ENCODE measurements around the gene ADGRL1. TPM values are rescaled to one million over a fixed set of nuclear protein-coding genes. Genes with fewer than 3 reads are reported as not detected.
"Not testable (repeated sequence)": the region's sequence is repeated elsewhere in the genome, so short reads cannot be mapped to it uniquely, and the experiment has no call there.

Gene ADGRL1
- total RNA-seq, 1 donor from 2014 or later = 68.1 TPM

GRCh38 chr19:14206737-14207726, 1.1 kb upstream of the ADGRL1 start:
- H3K36me3 Mint-ChIP-seq (ENCODE audit: unreplicated experiment); H3K9me3 Mint-ChIP-seq (ENCODE audit: unreplicated experiment): not testable (repeated sequence)
- DNase-seq = peak; percentile 97

GRCh38 chr19:14206308-14206707, 339 bp upstream of the ADGRL1 start:
- H3K27ac Mint-ChIP-seq (ENCODE audit: unreplicated experiment); H3K4me1 Mint-ChIP-seq (ENCODE audit: low read depth, unreplicated experiment); H3K36me3 Mint-ChIP-seq (ENCODE audit: unreplicated experiment); H3K9me3 Mint-ChIP-seq (ENCODE audit: unreplicated experiment); H3K4me3 Mint-ChIP-seq (ENCODE audit: unreplicated experiment): not testable (repeated sequence)
- H3K27me3 Mint-ChIP-seq (ENCODE audit: unreplicated experiment) = peaks cover 15% of the 10 kb centered on the region
- DNase-seq = peak; percentile 52

More at GRCh38 chr19:14206737-14207726, 1.1 kb upstream of the ADGRL1 start:
- H3K4me1 Mint-ChIP-seq (ENCODE audit: low read depth, unreplicated experiment) = not testable (repeated sequence)
- Mint-ChIP-seq H3K4me3 (ENCODE audit: unreplicated experiment) (peak overlapping the region; percentile 94), H3K27me3 (ENCODE audit: unreplicated experiment) (peaks cover 15% of the 10 kb centered on the region), H3K27ac (ENCODE audit: unreplicated experiment) (peak overlapping the region; percentile 93)

- not testable (repeated sequence) for H3K4me1 Mint-ChIP-seq (ENCODE audit: low read depth, unreplicated experiment); DNase-seq; H3K9me3 Mint-ChIP-seq (ENCODE audit: unreplicated experiment); H3K36me3 Mint-ChIP-seq (ENCODE audit: unreplicated experiment); H3K27me3 Mint-ChIP-seq (ENCODE audit: unreplicated experiment)
- Mint-ChIP-seq H3K27ac (ENCODE audit: unreplicated experiment) (peak overlapping the region; percentile 64), H3K4me3 (ENCODE audit: unreplicated experiment) (peak overlapping the region; percentile 97)
These were observed 1.1 kb downstream of the ADGRL1 start for GRCh38 chr19:14204676-14205451.

- H3K4me1 Mint-ChIP-seq (ENCODE audit: low read depth, unreplicated experiment); H3K27me3 Mint-ChIP-seq (ENCODE audit: unreplicated experiment); H3K9me3 Mint-ChIP-seq (ENCODE audit: unreplicated experiment); DNase-seq; H3K36me3 Mint-ChIP-seq (ENCODE audit: unreplicated experiment): not testable (repeated sequence)
- Mint-ChIP-seq H3K4me3 (ENCODE audit: unreplicated experiment) (peak overlapping the region; percentile 97), H3K27ac (ENCODE audit: unreplicated experiment) (peak overlapping the region; percentile 64)
These were observed 1.8 kb downstream of the ADGRL1 start for GRCh38 chr19:14204219-14204618.

GRCh38 chr19:14203788-14204187, 2.2 kb downstream of the ADGRL1 start:
- DNase-seq; H3K36me3 Mint-ChIP-seq (ENCODE audit: unreplicated experiment); H3K4me1 Mint-ChIP-seq (ENCODE audit: low read depth, unreplicated experiment); H3K27me3 Mint-ChIP-seq (ENCODE audit: unreplicated experiment); H3K27ac Mint-ChIP-seq (ENCODE audit: unreplicated experiment); H3K9me3 Mint-ChIP-seq (ENCODE audit: unreplicated experiment): not testable (repeated sequence)
- peak overlapping the region; percentile 97 for H3K4me3 Mint-ChIP-seq (ENCODE audit: unreplicated experiment)

GRCh38 chr19:14203177-14203576, 2.8 kb downstream of the ADGRL1 start:
- Mint-ChIP-seq H3K4me1 (ENCODE audit: low read depth, unreplicated experiment) (peaks cover 8% of the 10 kb centered on the region), H3K9me3 (ENCODE audit: unreplicated experiment) (peaks cover 8% of the 10 kb centered on the region)

GRCh38 chr19:14201481-14201880, 4.5 kb downstream of the ADGRL1 start:
- peak overlapping the region; percentile 1 for H3K4me3 Mint-ChIP-seq (ENCODE audit: unreplicated experiment)
- H3K9me3 Mint-ChIP-seq (ENCODE audit: unreplicated experiment) = peaks cover 10% of the 10 kb centered on the region
- not testable (repeated sequence) for DNase-seq; H3K36me3 Mint-ChIP-seq (ENCODE audit: unreplicated experiment); H3K4me1 Mint-ChIP-seq (ENCODE audit: low read depth, unreplicated experiment)
- H3K27ac Mint-ChIP-seq (ENCODE audit: unreplicated experiment) = peak overlapping the region; percentile 3
- H3K27me3 Mint-ChIP-seq (ENCODE audit: unreplicated experiment) = peaks cover 11% of the 10 kb centered on the region

More at GRCh38 chr19:14203177-14203576, 2.8 kb downstream of the ADGRL1 start:
- TF ChIP-seq CTCF (IDR thresholded peaks at IDR 0.05; ENCODE audit: partially characterized antibody, unreplicated experiment) = no peak
- Mint-ChIP-seq H3K4me3 (ENCODE audit: unreplicated experiment) (no peak overlapping the region), H3K27me3 (ENCODE audit: unreplicated experiment) (peaks cover 5% of the 10 kb centered on the region), H3K27ac (ENCODE audit: unreplicated experiment) (peak overlapping the region; percentile 17), H3K36me3 (ENCODE audit: unreplicated experiment) (no peaks in the 10 kb centered on the region)
- DNase-seq = peak; percentile 36

All from glutamatergic neuron (in vitro differentiated cells).